ENCODE results near the gene EP400.
"Not testable (repeated sequence)": the region's sequence is repeated elsewhere in the genome, so short reads cannot be mapped to it uniquely, and the experiment has no call there.

DNA sequence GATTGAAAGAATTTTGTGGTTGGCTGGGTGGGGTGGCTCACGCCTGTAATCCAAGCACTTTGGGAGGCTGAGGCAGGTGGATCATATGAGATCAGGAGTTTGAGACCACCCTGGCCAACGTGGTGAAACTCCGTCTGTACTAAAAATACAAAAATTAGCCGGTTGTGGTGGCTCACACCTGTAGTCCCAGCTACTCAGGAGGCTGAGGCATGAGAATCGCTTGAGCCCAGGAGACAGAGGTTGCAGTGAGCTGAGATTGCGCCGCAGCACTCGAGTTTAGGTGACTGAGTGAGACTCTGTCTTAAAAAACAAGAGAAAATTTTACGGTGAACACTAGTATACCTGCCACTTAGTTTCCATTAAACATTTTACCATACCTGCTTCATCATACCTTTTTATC, 4.1 kb downstream of the EP400 start:
- TF ChIP-seq, protein P1, sequence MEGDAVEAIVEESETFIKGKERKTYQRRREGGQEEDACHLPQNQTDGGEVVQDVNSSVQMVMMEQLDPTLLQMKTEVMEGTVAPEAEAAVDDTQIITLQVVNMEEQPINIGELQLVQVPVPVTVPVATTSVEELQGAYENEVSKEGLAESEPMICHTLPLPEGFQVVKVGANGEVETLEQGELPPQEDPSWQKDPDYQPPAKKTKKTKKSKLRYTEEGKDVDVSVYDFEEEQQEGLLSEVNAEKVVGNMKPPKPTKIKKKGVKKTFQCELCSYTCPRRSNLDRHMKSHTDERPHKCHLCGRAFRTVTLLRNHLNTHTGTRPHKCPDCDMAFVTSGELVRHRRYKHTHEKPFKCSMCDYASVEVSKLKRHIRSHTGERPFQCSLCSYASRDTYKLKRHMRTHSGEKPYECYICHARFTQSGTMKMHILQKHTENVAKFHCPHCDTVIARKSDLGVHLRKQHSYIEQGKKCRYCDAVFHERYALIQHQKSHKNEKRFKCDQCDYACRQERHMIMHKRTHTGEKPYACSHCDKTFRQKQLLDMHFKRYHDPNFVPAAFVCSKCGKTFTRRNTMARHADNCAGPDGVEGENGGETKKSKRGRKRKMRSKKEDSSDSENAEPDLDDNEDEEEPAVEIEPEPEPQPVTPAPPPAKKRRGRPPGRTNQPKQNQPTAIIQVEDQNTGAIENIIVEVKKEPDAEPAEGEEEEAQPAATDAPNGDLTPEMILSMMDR (IDR thresholded peaks at IDR 0.05; ENCODE audit: low read length): not testable (repeated sequence)
- not testable (repeated sequence) for TF ChIP-seq EZH2 (IDR thresholded peaks at IDR 0.05; ENCODE audit: borderline replicate concordance, low read length)
